Gastroesophageal sphincter (tissue), 4 donors: ENCODE results near the gene IPO5. TPM values are rescaled to one million over a fixed set of nuclear protein-coding genes. Genes with fewer than 3 reads are reported as not detected.
"Not testable (repeated sequence)": the region's sequence is repeated elsewhere in the genome, so short reads cannot be mapped to it uniquely, and the experiment has no call there.

Experiments used
- ATAC-seq: fragments of 150-250 bp; one replicate; pipeline ENCODE4 v1.9.1; 2016; ENCODE audit warnings: mild to moderate bottlenecking, moderate library complexity
- H3K27ac ChIP-seq, 4 donors: fragments of 200-600 bp; sonication (generic) in 3 of 4; 1 replicate in 3 of 4; 2 replicates in 1 of 4; pipeline ENCODE4 v1.5.1; 2016 to 2019
- H3K27me3 ChIP-seq: fragments of 200-600 bp; sonication (generic); one replicate; pipeline ENCODE4 v1.5.1; 2019
- H3K36me3 ChIP-seq, 2 donors: fragments of 200-600 bp; sonication (generic); one replicate each; pipeline ENCODE4 v1.5.1; 2019; ENCODE audit warnings: control low read depth in 1 of 2
- H3K4me1 ChIP-seq, 3 donors: fragments of 200-600 bp; sonication (generic); 1 replicate in 2 of 3; 2 replicates in 1 of 3; pipeline ENCODE4 v1.5.1; 2016 to 2019; ENCODE audit warnings: control low read depth in 2 of 3
- H3K4me3 ChIP-seq, 2 donors: fragments of 200-600 bp; sonication (generic); one replicate each; pipeline ENCODE4 v1.5.1; 2019; ENCODE audit warnings: mild to moderate bottlenecking in 1 of 2, moderate library complexity in 1 of 2
- H3K9me3 ChIP-seq, 3 donors: fragments of 200-600 bp; sonication (generic); one replicate each; pipeline ENCODE4 v1.5.1; 2017 to 2019; ENCODE audit warnings: control low read depth in 2 of 3
- CTCF ChIP-seq, 4 experiments: fragments of 200-600 bp in 2 of 4; fragments of 450-650 bp in 2 of 4; sonication (generic) in 1 of 4; IDR thresholded peaks; one replicate each; pipeline ENCODE4 v1.5.1; 2017 to 2019; ENCODE audit warnings: antibody characterized with exemption in 4 of 4, mild to moderate bottlenecking in 2 of 4, moderate library complexity in 2 of 4
- EP300 ChIP-seq: sonication (generic); formaldehyde crosslinking; IDR thresholded peaks from one replicate; pipeline ENCODE4 v1.6.1; 2017; ENCODE audit warnings: antibody characterized with exemption, mild to moderate bottlenecking
- POLR2A ChIP-seq, 2 donors: fragments of 450-650 bp; IDR thresholded peaks; one replicate each; pipeline ENCODE4 v1.6.1; 2017; ENCODE audit warnings: antibody characterized with exemption in 2 of 2, mild to moderate bottlenecking in 2 of 2, moderate library complexity in 1 of 2
- POLR2AphosphoS5 ChIP-seq: sonication (generic); formaldehyde crosslinking; IDR thresholded peaks from one replicate; pipeline ENCODE4 v1.6.1; 2017; ENCODE audit warnings: antibody characterized with exemption
- whole genome bisulfite sequencing, 2 donors: methylation state at CpG; one replicate each; pipeline ENCODE4 v1.1.5; 2018; ENCODE audit warnings: low coverage in 1 of 2; 5-methylcytosine and 5-hydroxymethylcytosine counted together
- total RNA-seq, 4 donors: library from RNA; depleted of rRNA; stranded (reverse); fragments of >200 nt; gene quantifications; one replicate each; pipeline ENCODE4 v1.1.0, GENCODE V29; 2016

IPO5 gene
- total RNA-seq, 4 donors from 2014 or later = 133 to 155 (median 142) TPM

GRCh38 chr13:98044301-98044700 is 90.8 kb downstream of the IPO5 start:
- H3K9me3 ChIP-seq = no peaks in the 10 kb centered on the region
- H3K36me3 ChIP-seq = no peaks in the 10 kb centered on the region
- WGBS, 2 donors = 78 to 90% methylated on average over 4 to 6 of the region's 10 CpGs
- H3K27me3 ChIP-seq = no peaks in the 10 kb centered on the region
- no peak overlapping the region for H3K4me3 ChIP-seq
- H3K4me1 ChIP-seq = no peaks in the 10 kb centered on the region
- ATAC-seq = no peak
- no peak overlapping the region for H3K27ac ChIP-seq
- TF ChIP-seq POLR2AphosphoS5 = no peak
- TF ChIP-seq POLR2A (IDR thresholded peaks at IDR 0.05) = no peak
- TF ChIP-seq EP300 = no peak
- TF ChIP-seq CTCF (IDR thresholded peaks at IDR 0.05) = no peak

- not testable (repeated sequence) for H3K4me3 ChIP-seq, H3K27ac ChIP-seq, ATAC-seq, H3K36me3 ChIP-seq, H3K4me1 ChIP-seq, H3K27me3 ChIP-seq, H3K9me3 ChIP-seq
- 70 to 77% methylated on average over 1 to 12 of the region's 12 CpGs for WGBS, 2 donors
Observed at GRCh38 chr13:98047785-98048184, 94.3 kb downstream of the IPO5 start.

DNA sequence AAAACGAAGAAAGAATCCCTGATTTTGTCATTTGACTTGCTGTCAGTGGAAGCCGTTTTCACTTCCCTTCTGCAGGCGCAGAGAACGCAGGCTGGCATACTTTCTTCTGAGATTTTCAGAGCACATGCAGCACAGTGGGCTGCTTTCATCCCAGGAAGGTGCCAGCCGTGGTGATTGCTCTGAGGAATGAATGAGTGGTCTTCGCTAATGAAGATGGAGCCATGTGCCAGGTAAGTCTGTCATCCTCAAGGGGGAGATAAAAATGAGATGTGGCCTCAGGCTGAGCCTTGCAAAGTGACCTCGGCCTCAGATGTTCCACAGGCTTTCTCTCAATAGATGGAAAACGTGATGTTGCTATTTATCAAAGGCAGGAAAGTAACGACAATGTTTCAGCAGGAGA is 94.8 kb downstream of the IPO5 start:
- Histone ChIP-seq H3K27ac (no peak overlapping the region), H3K4me1 (no peaks in the 10 kb centered on the region), H3K27me3 (peaks cover 9% of the 10 kb centered on the region), H3K4me3 (no peak overlapping the region), H3K9me3 (no peaks in the 10 kb centered on the region), H3K36me3 (no peaks in the 10 kb centered on the region)
- no peak for ATAC-seq
- 44 to 64% methylated on average over 7 of the region's 9 CpGs for WGBS, 2 donors
- TF ChIP-seq CTCF (IDR thresholded peaks at IDR 0.05) = no peak
- TF ChIP-seq EP300 = no peak
- TF ChIP-seq POLR2AphosphoS5 = no peak
- no peak for TF ChIP-seq POLR2A (IDR thresholded peaks at IDR 0.05)

DNA sequence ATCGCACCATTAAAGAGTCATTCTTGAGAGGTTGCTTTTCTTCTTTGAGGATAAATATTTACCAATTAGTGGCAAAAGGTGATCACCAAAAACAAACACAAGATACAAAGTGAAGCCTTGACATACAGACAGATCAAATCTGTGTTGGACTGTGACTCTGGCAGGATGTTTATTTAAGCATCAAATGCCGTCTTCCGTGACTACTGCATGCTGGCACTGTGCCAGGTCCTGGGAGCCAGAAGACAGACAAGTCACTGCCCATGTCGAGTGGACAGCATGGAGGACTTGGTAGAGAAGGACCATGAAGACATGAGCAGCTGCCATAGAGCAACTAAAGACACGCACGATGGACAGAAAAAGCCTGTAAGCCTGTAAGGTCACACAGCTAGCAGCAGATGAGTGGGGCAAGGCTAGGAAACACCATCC is 96.6 kb downstream of the IPO5 start:
- H3K4me1 ChIP-seq = no peaks in the 10 kb centered on the region
- ATAC-seq = no peak
- 22 to 52% methylated on average over 4 to 5 of the region's 6 CpGs for WGBS, 2 donors
- no peak overlapping the region for H3K27ac ChIP-seq
- peaks cover 16% of the 10 kb centered on the region for H3K27me3 ChIP-seq
- no peak overlapping the region for H3K4me3 ChIP-seq
- no peaks in the 10 kb centered on the region for H3K36me3 ChIP-seq
- TF ChIP-seq POLR2A (IDR thresholded peaks at IDR 0.05) = no peak
- TF ChIP-seq CTCF (IDR thresholded peaks at IDR 0.05) = no peak
- TF ChIP-seq EP300 = no peak
- no peak for TF ChIP-seq POLR2AphosphoS5
- peaks cover 0 to 4% (median 0%) of the 10 kb centered on the region in 3 donors for H3K9me3 ChIP-seq

GRCh38 chr13:98052412-98052811 is 98.9 kb downstream of the IPO5 start:
- 92 to 98% methylated on average over 6 of the region's 6 CpGs for WGBS, 2 donors
- H3K36me3 ChIP-seq = no peaks in the 10 kb centered on the region
- peaks cover 0 to 4% (median 0%) of the 10 kb centered on the region in 3 donors for H3K9me3 ChIP-seq
- no peak for TF ChIP-seq POLR2AphosphoS5
- no peak for TF ChIP-seq EP300
- no peak for TF ChIP-seq CTCF (IDR thresholded peaks at IDR 0.05)
- no peak for TF ChIP-seq POLR2A (IDR thresholded peaks at IDR 0.05)
- no peak for ATAC-seq
- H3K4me3 ChIP-seq = no peak overlapping the region
- peaks cover 16% of the 10 kb centered on the region for H3K27me3 ChIP-seq
- no peaks in the 10 kb centered on the region for H3K4me1 ChIP-seq
- no peak overlapping the region for H3K27ac ChIP-seq
